Spleen (tissue), 11 donors: ENCODE data around the gene LENEP. TPM values are rescaled to one million over a fixed set of nuclear protein-coding genes. Genes with fewer than 3 reads are reported as not detected.
A peak's percentile ranks its signal among the peaks of the same experiment; 100 is the strongest.
"Not testable (repeated sequence)": the region's sequence is repeated elsewhere in the genome, so short reads cannot be mapped to it uniquely, and the experiment has no call there.

ENCODE experiments used
- DNase-seq: peaks from one replicate; pipeline ENCODE4 v3.0.0-alpha.2; 2020
- H3K27ac ChIP-seq, 8 donors: fragments of 200-600 bp; sonication (generic) in 7 of 8; 1 replicate in 4 of 8; 2 replicates in 4 of 8; pipeline versions ENCODE4 v1.5.0 to v1.8.0; 2016 to 2021; ENCODE audit warnings: inconsistent platforms in 4 of 8, mild to moderate bottlenecking in 4 of 8, moderate library complexity in 1 of 8
- H3K27me3 ChIP-seq, 7 donors: fragments of 200-600 bp; sonication (generic) in 6 of 7; replicated peaks in 1 of 7; 1 replicate in 4 of 7; 2 replicates in 3 of 7; pipeline versions ENCODE4 v1.5.0 to v1.8.0; 2016 to 2021; ENCODE audit warnings: inconsistent platforms in 3 of 7, mild to moderate bottlenecking in 1 of 7
- H3K36me3 ChIP-seq, 6 donors: fragments of 200-600 bp; sonication (generic) in 5 of 6; 1 replicate in 4 of 6; 2 replicates in 2 of 6; pipeline versions ENCODE4 v1.5.0 to v1.8.0; 2016 to 2021; ENCODE audit warnings: inconsistent platforms in 2 of 6
- H3K4me1 ChIP-seq, 6 donors: fragments of 200-600 bp; sonication (generic) in 5 of 6; 1 replicate in 3 of 6; 2 replicates in 3 of 6; pipeline versions ENCODE4 v1.5.0 to v1.8.0; 2016 to 2021; ENCODE audit warnings: inconsistent platforms in 3 of 6
- H3K4me3 ChIP-seq, 8 donors: fragments of 200-600 bp; sonication (generic) in 7 of 8; 1 replicate in 4 of 8; 2 replicates in 4 of 8; pipeline versions ENCODE4 v1.5.0 to v1.8.0; 2016 to 2021; ENCODE audit warnings: inconsistent platforms in 4 of 8, mild to moderate bottlenecking in 4 of 8, moderate library complexity in 2 of 8
- H3K9me3 ChIP-seq, 8 donors: fragments of 200-600 bp; sonication (generic) in 7 of 8; 1 replicate in 4 of 8; 2 replicates in 4 of 8; pipeline versions ENCODE4 v1.5.0 to v1.8.0; 2016 to 2021; ENCODE audit warnings: inconsistent platforms in 4 of 8
- POLR2A ChIP-seq, 3 donors: fragments of 450-650 bp; IDR thresholded peaks; one replicate each; pipeline ENCODE4 v1.5.1; 2017; ENCODE audit warnings: antibody characterized with exemption in 3 of 3, mild to moderate bottlenecking in 1 of 3
- POLR2AphosphoS5 ChIP-seq, 3 donors: sonication (generic); formaldehyde crosslinking; IDR thresholded peaks; one replicate each; pipeline ENCODE4 v1.5.1; 2017; ENCODE audit warnings: antibody characterized with exemption in 3 of 3
- WGBS, 5 donors: extraction: QIAGEN DNeasy Blood & Tissue Kit in 3 of 5; methylation state at CpG; one replicate each; pipeline versions ENCODE4 v1.1.5 to v1.1.7; 2013 to 2018; 5-methylcytosine and 5-hydroxymethylcytosine counted together
- intact Hi-C: fragments of 100-400 bp; cut with DNase I; formaldehyde crosslinking; loops from one replicate; pipeline ENCODE4 v1.15.0; 2023; ENCODE audit warnings: low total_unique reads
- polyA plus RNA-seq, 3 donors: library from polyadenylated mRNA; stranded (reverse); fragments of 200-250 nt; gene quantifications; one replicate each; pipeline ENCODE4 v1.2.1, GENCODE V29; 2013
- total RNA-seq, 7 donors: library from RNA; depleted of rRNA in 3 of 7; stranded (reverse); fragments of >200 nt in 3 of 7; fragmentation: NEBNext Ultra II Directional in 4 of 7; extraction: Animal tissue kit (Norgen Biotek cat#: 25700) in 4 of 7; gene quantifications; one replicate each; pipeline versions ENCODE4 v1.1.0 to v1.2.1, GENCODE V29; 2016 to 2021
- TF ChIP-seq, protein P1 (sequence below), 11 experiments: fragments of 200-600 bp in 7 of 11; fragments of 450-650 bp in 4 of 11; sonication (generic) in 4 of 11; IDR thresholded peaks in 8 of 11; conservative IDR thresholded peaks in 3 of 11; 1 replicate in 7 of 11; 2 replicates in 4 of 11; pipeline versions ENCODE4 v1.4.0 to v1.8.0; 2016 to 2021; ENCODE audit warnings: antibody characterized with exemption in 11 of 11, inconsistent platforms in 4 of 11, mild to moderate bottlenecking in 1 of 11
- donor health status: healthy with polysubstance abuse.
- donor health status: DM: no; HTN: no; CAD: no; lungs with moderate emphysema.
- donor health status: DM: no; HTN: no; CAD: no.
- donor health status: Bipolar disorder and iron deficiency.
- donor health status: healthy.
- donor health status: DM: no; HTN: no; CAD: no.
- donor health status: DM: yes; HTN: yes; CAD: no.

The LENEP gene
- total and polyA plus RNA-seq, 10 donors = 0.60 TPM; not detected in 9

DNA sequence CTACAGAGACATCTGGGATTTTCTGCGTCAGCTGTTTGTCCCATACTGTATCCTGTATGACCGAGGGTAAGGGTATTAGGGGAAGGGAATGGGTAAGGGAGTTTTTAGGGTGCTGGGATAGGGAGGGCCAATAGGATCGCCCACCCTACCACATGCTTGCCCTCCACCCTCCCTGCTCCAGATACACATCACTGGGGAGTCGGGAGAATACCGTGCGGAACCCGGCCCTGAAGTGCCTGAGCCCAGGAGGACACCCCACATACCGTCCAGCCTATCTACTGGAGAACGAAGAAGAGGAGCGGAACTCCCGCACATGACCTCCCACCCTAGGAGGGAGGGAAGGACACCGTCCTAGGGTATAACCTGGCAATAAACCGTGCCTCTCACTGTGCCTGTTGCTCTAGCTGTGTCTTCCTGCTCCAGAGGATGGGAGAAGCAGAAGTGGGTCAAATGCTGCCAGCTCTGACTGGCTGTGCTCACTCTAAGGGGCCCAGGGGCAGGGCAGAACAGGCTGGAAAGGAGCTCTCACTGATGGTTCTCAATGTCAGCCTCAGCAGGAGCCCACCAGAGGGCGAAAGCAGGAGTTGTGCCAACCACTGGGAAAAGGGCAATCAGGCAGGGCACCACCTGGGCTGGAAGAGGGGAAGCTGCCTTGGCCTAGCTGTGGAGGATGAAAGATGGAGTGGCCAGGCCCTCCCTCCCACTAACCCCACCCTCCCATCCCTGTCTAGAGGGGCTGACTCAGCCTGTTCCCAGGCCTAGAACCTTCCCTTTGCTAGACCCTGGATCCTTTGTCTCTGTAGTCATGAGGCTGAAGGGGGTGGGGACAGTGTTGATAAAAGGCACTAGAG, 440 bp upstream of the LENEP start:
- TF ChIP-seq, protein P1, sequence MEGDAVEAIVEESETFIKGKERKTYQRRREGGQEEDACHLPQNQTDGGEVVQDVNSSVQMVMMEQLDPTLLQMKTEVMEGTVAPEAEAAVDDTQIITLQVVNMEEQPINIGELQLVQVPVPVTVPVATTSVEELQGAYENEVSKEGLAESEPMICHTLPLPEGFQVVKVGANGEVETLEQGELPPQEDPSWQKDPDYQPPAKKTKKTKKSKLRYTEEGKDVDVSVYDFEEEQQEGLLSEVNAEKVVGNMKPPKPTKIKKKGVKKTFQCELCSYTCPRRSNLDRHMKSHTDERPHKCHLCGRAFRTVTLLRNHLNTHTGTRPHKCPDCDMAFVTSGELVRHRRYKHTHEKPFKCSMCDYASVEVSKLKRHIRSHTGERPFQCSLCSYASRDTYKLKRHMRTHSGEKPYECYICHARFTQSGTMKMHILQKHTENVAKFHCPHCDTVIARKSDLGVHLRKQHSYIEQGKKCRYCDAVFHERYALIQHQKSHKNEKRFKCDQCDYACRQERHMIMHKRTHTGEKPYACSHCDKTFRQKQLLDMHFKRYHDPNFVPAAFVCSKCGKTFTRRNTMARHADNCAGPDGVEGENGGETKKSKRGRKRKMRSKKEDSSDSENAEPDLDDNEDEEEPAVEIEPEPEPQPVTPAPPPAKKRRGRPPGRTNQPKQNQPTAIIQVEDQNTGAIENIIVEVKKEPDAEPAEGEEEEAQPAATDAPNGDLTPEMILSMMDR (IDR thresholded peaks at IDR 0.05 in 8 of 11, conservative IDR thresholded peaks at IDR 0.05 in 3 of 11) = no peak
- TF ChIP-seq POLR2AphosphoS5 (IDR thresholded peaks at IDR 0.05) (peak in 1 of 3 donors; percentile 5), POLR2A (IDR thresholded peaks at IDR 0.05) (no peak)
- intact Hi-C loops = no loop called here
- Histone ChIP-seq H3K4me3 (no peak overlapping the region), H3K36me3 (peaks cover 0 to 57% (median 33%) of the 10 kb centered on the region in 6 donors), H3K27ac (no peak overlapping the region), H3K4me1 (peaks cover 0 to 52% (median 15%) of the 10 kb centered on the region in 6 donors), H3K27me3 (no peaks in the 10 kb centered on the region), H3K9me3 (no peaks in the 10 kb centered on the region)
- peak; percentile 41 for DNase-seq
- WGBS, 5 donors = 80 to 89% (median 86%) methylated on average over 13 to 14 of the region's 14 CpGs

DNA sequence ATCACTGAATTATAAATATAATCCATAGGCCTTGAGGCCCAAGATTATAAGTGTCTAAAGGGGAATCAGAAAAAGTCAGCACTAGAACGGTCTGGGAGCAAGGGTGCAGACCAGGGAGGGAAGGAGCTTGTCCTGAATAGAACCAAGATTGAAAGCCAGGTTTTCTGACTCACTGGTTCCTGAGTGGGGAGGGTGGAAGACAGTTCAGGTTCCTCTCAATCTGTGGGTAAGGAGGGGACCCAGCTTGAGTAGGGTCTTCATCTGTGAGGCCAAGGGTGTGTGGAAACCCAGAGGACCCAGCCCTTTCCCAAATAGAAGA, 842 bp downstream of the LENEP start:
- Histone ChIP-seq H3K9me3 (no peaks in the 10 kb centered on the region), H3K4me1 (peaks cover 6 to 53% (median 23%) of the 10 kb centered on the region in 6 donors), H3K36me3 (peaks cover 0 to 44% (median 21%) of the 10 kb centered on the region in 6 donors), H3K27ac (no peak overlapping the region), H3K27me3 (no peaks in the 10 kb centered on the region), H3K4me3 (no peak overlapping the region)
- intact Hi-C loops = no loop called here
- 63 to 79% (median 69%) methylated on average over 1 of the region's 1 CpG for WGBS, 5 donors
- TF ChIP-seq POLR2A (IDR thresholded peaks at IDR 0.05) (no peak), POLR2AphosphoS5 (IDR thresholded peaks at IDR 0.05) (no peak)
- TF ChIP-seq, protein P1 (IDR thresholded peaks at IDR 0.05 in 8 of 11, conservative IDR thresholded peaks at IDR 0.05 in 3 of 11) = no peak
- no peak for DNase-seq

DNA sequence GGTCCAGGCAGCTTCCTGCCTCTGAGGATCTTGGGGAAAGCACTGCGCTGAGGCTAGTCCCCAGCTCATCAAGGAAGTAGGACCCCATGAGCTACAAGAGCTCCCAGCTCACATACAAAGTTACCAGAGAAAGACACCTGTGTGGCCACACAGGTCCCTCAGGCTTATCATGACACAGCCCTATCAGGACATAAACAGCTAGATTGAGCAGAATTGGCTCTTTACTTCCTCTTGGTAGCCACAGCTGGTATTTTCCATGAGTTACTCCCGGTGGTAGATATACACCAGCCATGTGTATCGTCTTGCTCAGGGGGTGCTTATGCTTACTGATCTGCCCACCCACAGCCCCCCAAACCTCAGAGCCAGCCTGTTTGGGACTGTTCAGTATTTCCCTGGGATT, 1.2 kb downstream of the LENEP start:
- Histone ChIP-seq H3K27ac (no peak overlapping the region), H3K4me1 (peaks cover 9 to 53% (median 24%) of the 10 kb centered on the region in 6 donors), H3K27me3 (no peaks in the 10 kb centered on the region), H3K36me3 (peaks cover 0 to 40% (median 18%) of the 10 kb centered on the region in 6 donors), H3K9me3 (no peaks in the 10 kb centered on the region), H3K4me3 (no peak overlapping the region)
- 42 to 49% (median 48%) methylated on average over 2 to 3 of the region's 3 CpGs for WGBS, 5 donors
- no peak for TF ChIP-seq POLR2A (IDR thresholded peaks at IDR 0.05)
- TF ChIP-seq, protein P1 (IDR thresholded peaks at IDR 0.05 in 8 of 11, conservative IDR thresholded peaks at IDR 0.05 in 3 of 11) = no peak
- TF ChIP-seq POLR2AphosphoS5 (IDR thresholded peaks at IDR 0.05) = no peak
- intact Hi-C loops = no loop called here
- DNase-seq = peak; percentile 34

DNA sequence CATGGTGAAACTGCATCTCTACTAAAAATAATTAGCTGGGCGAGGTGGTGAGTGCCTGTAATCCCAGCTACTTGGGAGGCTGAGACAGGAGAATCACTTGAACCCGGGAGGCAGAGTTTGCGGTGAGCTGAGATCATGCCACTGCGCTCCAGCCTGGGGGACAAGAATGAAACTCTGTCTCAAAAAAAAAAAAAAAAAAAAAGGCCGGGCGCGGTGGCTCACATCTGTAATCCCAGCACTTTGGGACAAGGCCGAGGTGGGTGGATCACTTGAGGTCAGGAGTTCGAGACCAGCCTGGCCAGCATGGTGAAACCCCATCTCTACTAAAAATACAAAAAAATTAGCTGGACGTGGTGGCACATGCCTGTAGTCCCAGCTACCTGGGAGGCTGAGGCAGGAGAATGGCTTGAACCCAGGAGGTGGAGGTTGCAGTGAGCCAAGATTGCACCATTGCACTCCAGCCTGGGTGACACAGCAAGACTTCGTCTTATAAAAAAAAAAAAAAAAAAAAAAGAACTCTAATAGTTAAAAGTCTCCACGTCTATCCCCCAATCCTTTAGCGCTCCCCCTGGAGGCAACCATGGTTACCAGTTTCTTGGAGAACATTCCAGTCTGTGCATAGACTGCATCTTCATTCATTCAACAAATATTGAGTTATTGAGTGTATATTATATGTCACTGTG, 2.1 kb downstream of the LENEP start:
- H3K4me1 ChIP-seq = peaks cover 16 to 53% (median 31%) of the 10 kb centered on the region in 6 donors
- H3K4me3 ChIP-seq, intact Hi-C loops, H3K9me3 ChIP-seq, H3K27ac ChIP-seq, H3K27me3 ChIP-seq: not testable (repeated sequence)
- TF ChIP-seq, protein P1 (IDR thresholded peaks at IDR 0.05 in 8 of 11, conservative IDR thresholded peaks at IDR 0.05 in 3 of 11) = peak in 7 of 11 experiments; percentile 25 to 45 (median 35)
- WGBS, 5 donors = 61 to 70% (median 69%) methylated on average over 12 to 13 of the region's 13 CpGs
- peaks cover 0 to 32% (median 11%) of the 10 kb centered on the region in 6 donors for H3K36me3 ChIP-seq
- peak; percentile 32 for DNase-seq
